HUDEP-2 (cell line): Measurements from ENCODE around the gene CYP4F11.
"Not testable (repeated sequence)": the region's sequence is repeated elsewhere in the genome, so short reads cannot be mapped to it uniquely, and the experiment has no call there.

Experiments
- DNase-seq, 76 experiments: peaks; one replicate each; lab custom pipeline; 2025; ENCODE audit not compliant: unreplicated experiment in 76 of 76; lab: John Stamatoyannopoulos, UW

CYP4F11 gene

GRCh38 chr19:15885919-15886318 is 48.4 kb downstream of the CYP4F11 start:
- no peak for DNase-seq

DNA sequence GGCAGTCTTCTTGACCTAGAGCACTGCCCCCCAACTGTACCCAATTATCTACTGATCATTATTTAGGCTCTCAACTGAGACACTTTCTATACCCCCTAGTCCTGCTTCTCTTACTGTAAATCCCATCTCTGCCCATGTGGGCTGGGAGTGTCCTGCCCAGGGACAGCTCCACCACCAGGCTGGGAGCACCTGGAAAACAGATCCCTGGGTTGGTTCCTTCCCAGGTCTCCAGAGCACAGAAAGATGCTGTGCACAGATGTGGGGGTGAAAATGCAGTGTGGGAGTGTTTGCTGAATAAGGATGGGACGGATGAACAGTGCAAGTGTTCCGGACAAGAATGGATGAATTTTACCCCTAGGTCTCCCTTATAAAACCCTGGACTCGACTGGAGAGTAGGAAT is 49.2 kb downstream of the CYP4F11 start:
- no peak for DNase-seq

DNA sequence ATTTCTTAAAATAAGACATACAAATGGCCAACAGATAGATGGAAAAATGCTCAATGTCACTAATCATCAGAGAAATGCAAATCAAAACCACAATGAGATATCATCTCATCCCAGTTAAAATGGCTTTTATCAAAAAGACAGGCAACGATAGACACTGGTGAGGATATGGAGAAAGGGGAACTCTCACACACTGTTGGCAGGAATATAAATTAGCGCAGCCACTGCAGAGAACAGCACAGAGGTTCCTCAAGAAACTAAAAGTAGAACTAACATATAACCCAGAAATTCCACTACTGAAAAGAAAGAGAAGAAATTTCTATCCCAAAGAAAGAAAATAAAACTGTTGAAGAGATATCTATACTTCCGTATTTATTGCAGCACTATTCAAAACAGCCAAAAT is 51.0 kb downstream of the CYP4F11 start:
- not testable (repeated sequence) for DNase-seq

DNA sequence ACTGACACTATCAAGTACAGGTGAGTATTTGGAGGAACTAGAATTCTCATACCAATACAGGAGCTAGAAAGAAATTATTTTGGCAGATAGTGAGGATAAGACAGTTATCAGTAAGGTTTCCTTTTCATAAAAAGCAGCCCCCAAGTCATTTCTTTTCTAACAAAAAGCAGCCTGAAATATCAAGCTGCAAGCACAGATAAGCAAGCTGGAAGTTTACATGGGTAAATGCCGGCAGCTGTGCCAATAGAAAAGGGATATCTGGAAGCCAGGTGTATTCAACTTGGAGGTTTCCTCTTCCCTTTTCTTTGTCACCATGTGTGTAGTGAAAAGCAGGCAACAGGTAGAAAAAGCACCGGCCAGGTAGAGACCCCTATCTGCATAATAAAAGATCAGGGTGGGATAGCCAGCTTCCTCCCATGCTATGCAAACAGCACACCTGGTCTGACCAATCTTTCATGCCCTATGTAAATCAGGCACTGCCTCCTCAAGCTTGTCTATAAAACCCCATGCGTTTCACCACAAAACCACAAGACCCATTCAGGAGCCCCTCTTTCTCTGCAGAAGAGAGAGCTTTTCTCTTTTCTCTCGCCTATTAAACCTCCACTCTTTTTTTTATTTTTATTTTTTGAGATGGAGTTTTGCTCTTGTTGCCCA is 59.4 kb downstream of the CYP4F11 start:
- DNase-seq = peak in 1 of 76 experiments; percentile 15

- not testable (repeated sequence) for DNase-seq
Measured at GRCh38 chr19:15873771-15874170, 60.6 kb downstream of the CYP4F11 start.

GRCh38 chr19:15871570-15871969 is 62.8 kb downstream of the CYP4F11 start:
- no peak for DNase-seq

DNA sequence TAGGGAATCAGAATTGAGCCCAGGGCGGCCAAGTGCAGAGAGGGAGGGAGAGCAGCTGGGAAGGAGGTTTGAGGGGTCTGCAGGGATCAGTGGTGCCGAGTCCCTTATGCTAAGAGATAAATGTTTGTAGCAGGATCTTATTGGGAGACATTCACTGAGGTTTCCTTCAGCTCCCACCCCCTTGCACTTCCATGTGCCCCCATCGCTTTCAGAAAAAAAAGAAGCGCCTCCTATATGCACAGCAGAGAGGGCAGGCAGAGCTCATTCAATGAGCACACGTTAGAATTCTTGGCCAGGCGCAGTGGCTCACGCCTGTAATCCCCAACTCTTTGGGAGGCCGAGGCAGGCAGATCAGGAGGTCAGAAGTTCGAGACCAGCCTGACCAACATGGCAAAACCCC is 64.5 kb downstream of the CYP4F11 start:
- DNase-seq = no peak

DNA sequence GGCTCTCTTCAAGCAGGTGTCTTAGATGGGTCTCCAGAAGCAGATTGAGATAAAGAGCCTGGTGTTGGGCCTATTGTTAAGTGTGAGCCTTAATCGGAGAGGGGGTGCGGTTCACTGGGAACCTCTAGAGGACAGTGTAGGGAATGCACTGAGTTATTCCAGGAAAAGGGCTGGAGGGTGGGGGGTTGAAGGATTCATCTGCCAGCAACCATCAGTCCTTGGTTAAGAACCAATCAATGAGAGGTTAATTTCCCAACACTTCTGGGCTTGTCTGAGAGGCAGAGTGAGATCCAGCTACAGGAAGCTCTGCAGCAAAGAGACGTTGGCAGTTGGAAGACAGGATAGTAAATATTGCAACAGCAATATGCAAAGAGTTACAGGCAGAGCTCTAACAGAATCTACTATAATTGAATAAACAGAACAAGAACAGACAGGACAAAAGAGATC is 65.2 kb downstream of the CYP4F11 start:
- peak in 57 of 76 experiments; percentile 17 to 79 (median 51) for DNase-seq

- DNase-seq = peak in 1 of 76 experiments; percentile 13
Measured at GRCh38 chr19:15866636-15867035, 67.7 kb downstream of the CYP4F11 start.

GRCh38 chr19:15864824-15865223 is 69.5 kb downstream of the CYP4F11 start:
- DNase-seq = peak in 3 of 76 experiments; percentile 9 to 25 (median 18)

GRCh38 chr19:15863272-15863671 is 71.1 kb downstream of the CYP4F11 start:
- no peak for DNase-seq

DNA sequence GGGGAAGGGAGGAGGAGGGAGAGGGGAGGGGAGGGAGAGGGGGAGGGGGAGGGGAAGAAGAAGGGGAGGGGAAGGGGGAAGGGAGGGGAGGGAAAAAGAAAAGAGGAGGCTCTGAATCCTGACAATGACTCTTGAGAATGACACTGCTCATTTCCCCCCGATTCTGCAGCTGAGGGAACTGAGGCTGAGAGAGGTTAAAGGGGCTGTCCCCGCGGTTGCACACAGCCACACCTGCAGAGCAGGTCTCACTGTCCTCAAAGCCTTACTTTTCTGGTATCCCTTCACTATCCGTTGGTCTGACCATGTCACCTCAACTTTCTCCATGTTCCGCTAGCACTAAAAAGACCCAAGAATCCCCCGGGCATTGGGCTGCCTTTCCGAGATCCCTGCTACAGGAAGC is 71.9 kb downstream of the CYP4F11 start:
- no peak for DNase-seq
